GM12873 (cell line): ENCODE results near the gene QRICH2.

Experiments used
- TF ChIP-seq, protein P1 (sequence below): IDR thresholded peaks from 2 replicates; pipeline ENCODE4 v1.5.1; 2012; ENCODE audit warnings: low read depth, mild to moderate bottlenecking, moderate library complexity, low read length, control low read depth; ENCODE audit not compliant: insufficient read depth; ENCODE audit errors: missing control alignments

QRICH2 gene

GRCh38 chr17:76234354-76234679, 73.8 kb downstream of the QRICH2 start:
- TF ChIP-seq, protein P1, sequence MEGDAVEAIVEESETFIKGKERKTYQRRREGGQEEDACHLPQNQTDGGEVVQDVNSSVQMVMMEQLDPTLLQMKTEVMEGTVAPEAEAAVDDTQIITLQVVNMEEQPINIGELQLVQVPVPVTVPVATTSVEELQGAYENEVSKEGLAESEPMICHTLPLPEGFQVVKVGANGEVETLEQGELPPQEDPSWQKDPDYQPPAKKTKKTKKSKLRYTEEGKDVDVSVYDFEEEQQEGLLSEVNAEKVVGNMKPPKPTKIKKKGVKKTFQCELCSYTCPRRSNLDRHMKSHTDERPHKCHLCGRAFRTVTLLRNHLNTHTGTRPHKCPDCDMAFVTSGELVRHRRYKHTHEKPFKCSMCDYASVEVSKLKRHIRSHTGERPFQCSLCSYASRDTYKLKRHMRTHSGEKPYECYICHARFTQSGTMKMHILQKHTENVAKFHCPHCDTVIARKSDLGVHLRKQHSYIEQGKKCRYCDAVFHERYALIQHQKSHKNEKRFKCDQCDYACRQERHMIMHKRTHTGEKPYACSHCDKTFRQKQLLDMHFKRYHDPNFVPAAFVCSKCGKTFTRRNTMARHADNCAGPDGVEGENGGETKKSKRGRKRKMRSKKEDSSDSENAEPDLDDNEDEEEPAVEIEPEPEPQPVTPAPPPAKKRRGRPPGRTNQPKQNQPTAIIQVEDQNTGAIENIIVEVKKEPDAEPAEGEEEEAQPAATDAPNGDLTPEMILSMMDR: no peak

GRCh38 chr17:76233588-76234353, 74.3 kb downstream of the QRICH2 start:
- TF ChIP-seq, protein P1: no peak

DNA sequence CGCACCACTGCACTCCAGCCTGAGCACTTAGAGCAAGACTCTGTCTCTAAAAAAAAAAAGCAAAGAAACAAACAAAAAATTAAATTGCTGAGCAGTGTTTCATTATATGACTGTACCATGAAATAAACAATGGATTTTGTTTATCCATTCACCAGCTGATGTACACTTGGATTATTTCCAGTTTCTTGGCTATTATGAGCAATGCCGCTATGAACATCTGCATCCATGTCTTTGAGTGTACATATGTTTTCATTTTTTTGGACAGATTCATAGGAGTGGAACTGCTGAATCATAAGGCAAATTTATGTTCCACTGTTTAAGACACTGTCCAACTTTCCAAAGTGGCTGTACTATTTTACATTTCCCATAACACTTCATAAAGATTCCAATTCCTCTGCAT, 75.7 kb downstream of the QRICH2 start:
- TF ChIP-seq, protein P1: no peak
